Astrocyte (in vitro differentiated cells and primary cell): ENCODE results near the gene LRRC40.

Experiments used
- EZH2 ChIP-seq: IDR thresholded peaks from 2 replicates; pipeline ENCODE4 v1.6.1; 2012; ENCODE audit warnings: mild to moderate bottlenecking, low read length, inconsistent platforms; ENCODE audit not compliant: insufficient read depth
- TF ChIP-seq, protein P1 (sequence below): IDR thresholded peaks from 2 replicates; pipeline ENCODE4 v1.5.1; 2011; ENCODE audit warnings: low read depth, mild to moderate bottlenecking, inconsistent platforms, low read length, moderate library complexity; ENCODE audit not compliant: insufficient read depth

DNA sequence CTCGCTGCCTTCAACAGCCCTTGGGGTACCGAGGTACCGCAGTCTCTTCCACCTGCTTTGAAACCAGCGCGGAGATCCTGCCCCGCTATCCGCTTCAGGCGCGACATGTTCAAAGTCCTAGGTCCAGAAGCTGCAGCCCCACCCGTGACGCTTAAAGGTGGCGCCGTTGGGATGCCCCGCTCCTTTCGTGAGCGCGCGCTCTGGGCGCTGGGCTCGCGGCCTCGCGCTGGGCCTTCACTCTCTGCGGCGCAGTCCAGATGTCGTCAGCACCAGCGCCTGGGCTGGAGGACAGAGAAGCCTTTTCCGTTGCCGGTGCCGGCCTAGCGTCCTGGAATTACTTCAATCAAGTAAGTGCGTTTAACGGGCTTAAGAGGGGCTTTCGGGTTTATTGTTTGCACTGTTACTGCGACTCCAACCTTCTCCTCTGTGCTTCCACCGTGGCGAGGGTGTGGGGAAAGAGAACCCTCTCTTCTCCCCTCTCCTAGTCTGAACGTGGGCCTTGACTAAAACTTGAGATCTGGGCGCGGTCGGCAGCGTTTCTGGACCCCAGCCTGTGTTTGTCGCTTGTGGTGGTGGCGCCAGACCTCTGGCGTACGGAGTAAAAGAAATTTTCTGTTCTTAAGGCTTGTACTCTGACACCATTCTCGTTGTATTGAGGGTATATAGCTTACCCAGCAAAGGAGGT is at the start of gene LRRC40:
- TF ChIP-seq, protein P1, sequence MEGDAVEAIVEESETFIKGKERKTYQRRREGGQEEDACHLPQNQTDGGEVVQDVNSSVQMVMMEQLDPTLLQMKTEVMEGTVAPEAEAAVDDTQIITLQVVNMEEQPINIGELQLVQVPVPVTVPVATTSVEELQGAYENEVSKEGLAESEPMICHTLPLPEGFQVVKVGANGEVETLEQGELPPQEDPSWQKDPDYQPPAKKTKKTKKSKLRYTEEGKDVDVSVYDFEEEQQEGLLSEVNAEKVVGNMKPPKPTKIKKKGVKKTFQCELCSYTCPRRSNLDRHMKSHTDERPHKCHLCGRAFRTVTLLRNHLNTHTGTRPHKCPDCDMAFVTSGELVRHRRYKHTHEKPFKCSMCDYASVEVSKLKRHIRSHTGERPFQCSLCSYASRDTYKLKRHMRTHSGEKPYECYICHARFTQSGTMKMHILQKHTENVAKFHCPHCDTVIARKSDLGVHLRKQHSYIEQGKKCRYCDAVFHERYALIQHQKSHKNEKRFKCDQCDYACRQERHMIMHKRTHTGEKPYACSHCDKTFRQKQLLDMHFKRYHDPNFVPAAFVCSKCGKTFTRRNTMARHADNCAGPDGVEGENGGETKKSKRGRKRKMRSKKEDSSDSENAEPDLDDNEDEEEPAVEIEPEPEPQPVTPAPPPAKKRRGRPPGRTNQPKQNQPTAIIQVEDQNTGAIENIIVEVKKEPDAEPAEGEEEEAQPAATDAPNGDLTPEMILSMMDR, result no peak
- no peak for TF ChIP-seq EZH2
